Activated CD4-positive, alpha-beta T cell treated with anti-CD3 and anti-CD28 coated beads, Interleukin-2, Interleukin-4, amounts not matched to agents 100 ng/mL and 50 ng/mL, durations not matched to agents 16 hours and 8 hours (primary cell): Measurements from ENCODE around the gene SLC2A11.
"Not testable (repeated sequence)": the region's sequence is repeated elsewhere in the genome, so short reads cannot be mapped to it uniquely, and the experiment has no call there.

Experiments used
- DNase-seq: peaks from one replicate; pipeline ENCODE4 v3.0.0-alpha.2; 2020; ENCODE audit warnings: low spot score

Gene SLC2A11

GRCh38 chr22:23847310-23847920 is 10.3 kb upstream of the SLC2A11 start:
- DNase-seq: no peak

- DNase-seq: no peak
Observed at GRCh38 chr22:23847991-23848864, 9.4 kb upstream of the SLC2A11 start.

- DNase-seq: peak; percentile 85
Observed at GRCh38 chr22:23849009-23850006, 8.4 kb upstream of the SLC2A11 start.

- no peak for DNase-seq
Observed at GRCh38 chr22:23850136-23850611, 7.5 kb upstream of the SLC2A11 start.

- DNase-seq: no peak
Observed at GRCh38 chr22:23856721-23857605, 712 bp upstream of the SLC2A11 start.

- DNase-seq: no peak
Observed at GRCh38 chr22:23858484-23858815, 775 bp downstream of the SLC2A11 start.

- DNase-seq: no peak
Observed at GRCh38 chr22:23859201-23859600, 1.5 kb downstream of the SLC2A11 start.

GRCh38 chr22:23860187-23860586 is 2.5 kb downstream of the SLC2A11 start:
- DNase-seq: not testable (repeated sequence)

GRCh38 chr22:23862103-23862502 is 4.4 kb downstream of the SLC2A11 start:
- DNase-seq: peak; percentile 47

GRCh38 chr22:23864499-23865154 is 7.0 kb downstream of the SLC2A11 start:
- DNase-seq: not testable (repeated sequence)

GRCh38 chr22:23868580-23868979 is 10.9 kb downstream of the SLC2A11 start:
- DNase-seq: no peak

GRCh38 chr22:23874871-23875270 is 17.2 kb downstream of the SLC2A11 start:
- DNase-seq: no peak

GRCh38 chr22:23875801-23876200 is 18.1 kb downstream of the SLC2A11 start:
- DNase-seq: no peak

- DNase-seq: no peak
Observed at GRCh38 chr22:23877566-23877965, 19.9 kb downstream of the SLC2A11 start.

- DNase-seq: no peak
Observed at GRCh38 chr22:23878219-23878618, 20.5 kb downstream of the SLC2A11 start.

- DNase-seq: no peak
Observed at GRCh38 chr22:23882370-23882769, 24.7 kb downstream of the SLC2A11 start.

- DNase-seq: no peak
Observed at GRCh38 chr22:23883658-23884057, 26.0 kb downstream of the SLC2A11 start.

GRCh38 chr22:23884140-23884539 is 26.5 kb downstream of the SLC2A11 start:
- no peak for DNase-seq

- DNase-seq: no peak
Observed at GRCh38 chr22:23888615-23889401, 31.1 kb downstream of the SLC2A11 start.

GRCh38 chr22:23889620-23890019 is 31.9 kb downstream of the SLC2A11 start:
- DNase-seq: no peak
